Gastrocnemius medialis (tissue), 4 donors: ENCODE data around the gene ACACB.

Experiments used
- POLR2A ChIP-seq, 2 donors: fragments of 450-650 bp; IDR thresholded peaks; one replicate each; pipeline ENCODE4 v1.6.1; 2017; ENCODE audit warnings: antibody characterized with exemption in 2 of 2, mild to moderate bottlenecking in 2 of 2, moderate library complexity in 2 of 2
- TF ChIP-seq, protein P1 (sequence below), 5 experiments: fragments of 450-650 bp in 3 of 5; fragments of 200-600 bp in 2 of 5; sonication (generic) in 2 of 5; IDR thresholded peaks in 4 of 5; conservative IDR thresholded peaks in 1 of 5; 1 replicate in 4 of 5; 2 replicates in 1 of 5; pipeline ENCODE4 v1.5.1; 2016 to 2019; ENCODE audit warnings: antibody characterized with exemption in 5 of 5, mild to moderate bottlenecking in 3 of 5, moderate library complexity in 3 of 5

DNA sequence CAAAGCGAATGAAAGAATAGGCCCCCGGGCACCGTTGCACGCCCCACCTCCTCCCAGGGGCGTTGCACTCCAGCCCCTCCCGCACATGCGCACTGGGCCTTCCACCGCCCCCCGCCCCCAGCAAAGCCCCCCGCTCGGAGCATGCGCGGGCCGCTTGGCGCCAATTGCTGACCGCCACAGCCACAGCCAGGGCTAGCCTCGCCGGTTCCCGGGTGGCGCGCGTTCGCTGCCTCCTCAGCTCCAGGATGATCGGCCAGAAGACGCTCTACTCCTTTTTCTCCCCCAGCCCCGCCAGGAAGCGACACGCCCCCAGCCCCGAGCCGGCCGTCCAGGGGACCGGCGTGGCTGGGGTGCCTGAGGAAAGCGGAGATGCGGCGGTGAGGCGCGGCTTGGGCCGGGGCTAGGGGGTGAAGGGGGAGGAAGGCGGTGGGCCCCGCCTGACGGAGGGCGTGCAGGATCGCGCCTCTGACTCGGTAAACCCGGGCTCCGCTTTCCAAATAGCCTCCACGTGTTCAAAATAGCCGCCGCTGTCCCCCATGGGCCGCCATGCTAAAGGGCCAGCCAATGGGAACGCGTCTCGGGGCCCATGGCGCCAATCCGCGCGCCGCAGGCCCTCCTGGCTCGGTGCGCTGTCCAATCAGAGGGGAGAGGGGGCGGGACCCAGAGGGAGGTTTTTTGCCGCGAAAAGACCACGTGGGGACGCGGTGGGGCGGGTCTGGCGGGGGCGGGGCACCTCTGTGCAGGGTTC lies 18.8 kb upstream of the ACACB start, which contains the start of gene UNG:
- TF ChIP-seq, protein P1, sequence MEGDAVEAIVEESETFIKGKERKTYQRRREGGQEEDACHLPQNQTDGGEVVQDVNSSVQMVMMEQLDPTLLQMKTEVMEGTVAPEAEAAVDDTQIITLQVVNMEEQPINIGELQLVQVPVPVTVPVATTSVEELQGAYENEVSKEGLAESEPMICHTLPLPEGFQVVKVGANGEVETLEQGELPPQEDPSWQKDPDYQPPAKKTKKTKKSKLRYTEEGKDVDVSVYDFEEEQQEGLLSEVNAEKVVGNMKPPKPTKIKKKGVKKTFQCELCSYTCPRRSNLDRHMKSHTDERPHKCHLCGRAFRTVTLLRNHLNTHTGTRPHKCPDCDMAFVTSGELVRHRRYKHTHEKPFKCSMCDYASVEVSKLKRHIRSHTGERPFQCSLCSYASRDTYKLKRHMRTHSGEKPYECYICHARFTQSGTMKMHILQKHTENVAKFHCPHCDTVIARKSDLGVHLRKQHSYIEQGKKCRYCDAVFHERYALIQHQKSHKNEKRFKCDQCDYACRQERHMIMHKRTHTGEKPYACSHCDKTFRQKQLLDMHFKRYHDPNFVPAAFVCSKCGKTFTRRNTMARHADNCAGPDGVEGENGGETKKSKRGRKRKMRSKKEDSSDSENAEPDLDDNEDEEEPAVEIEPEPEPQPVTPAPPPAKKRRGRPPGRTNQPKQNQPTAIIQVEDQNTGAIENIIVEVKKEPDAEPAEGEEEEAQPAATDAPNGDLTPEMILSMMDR (IDR thresholded peaks at IDR 0.05 in 4 of 5, conservative IDR thresholded peaks at IDR 0.05 in 1 of 5): no peak
- no peak for TF ChIP-seq POLR2A (IDR thresholded peaks at IDR 0.05)
